Measurements from ENCODE around the gene DNMBP.

GRCh38 chr10:99908512-99908911, 101.2 kb downstream of the DNMBP start:
- no peak for TF ChIP-seq CTCF (IDR thresholded peaks at IDR 0.05)
- no peak for TF ChIP-seq POLR2A (IDR thresholded peaks at IDR 0.05)
